Measurements from ENCODE around the gene SELENOP.

DNA sequence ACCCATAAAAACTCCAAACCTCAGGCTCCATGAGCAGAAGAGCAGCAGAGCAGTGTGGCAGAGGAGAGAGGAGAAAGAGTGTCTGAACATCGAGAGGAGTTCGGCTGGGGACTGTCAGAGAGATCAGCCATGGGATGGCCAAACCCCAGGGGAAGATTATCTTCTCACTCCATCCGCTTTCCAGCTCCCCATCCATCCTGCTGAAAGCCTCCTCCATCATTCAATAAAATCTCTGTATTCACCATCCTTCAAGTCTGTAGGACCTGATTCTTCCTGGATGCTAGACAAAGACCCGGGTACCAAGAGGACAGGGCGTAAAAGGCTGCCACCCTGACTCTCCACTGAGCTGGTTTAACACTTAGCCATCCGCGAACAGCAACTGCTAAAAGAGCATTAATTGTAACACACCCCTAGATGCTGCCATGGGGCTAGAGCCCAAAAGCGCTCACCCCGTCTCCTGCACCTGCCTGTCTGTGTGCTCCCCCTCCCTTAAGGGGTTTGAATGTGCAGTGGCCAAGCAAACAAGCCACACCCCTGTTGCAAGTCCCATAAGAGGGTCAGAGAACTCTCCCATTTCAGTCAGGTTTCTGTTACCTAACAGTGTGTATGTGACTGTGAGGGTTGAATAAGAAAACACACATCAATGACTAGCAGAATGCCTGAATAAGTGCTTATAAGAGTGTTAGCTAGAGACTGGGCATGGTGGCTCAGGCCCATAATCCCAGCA, 13.9 kb upstream of the SELENOP start:
- TF ChIP-seq, protein P1, sequence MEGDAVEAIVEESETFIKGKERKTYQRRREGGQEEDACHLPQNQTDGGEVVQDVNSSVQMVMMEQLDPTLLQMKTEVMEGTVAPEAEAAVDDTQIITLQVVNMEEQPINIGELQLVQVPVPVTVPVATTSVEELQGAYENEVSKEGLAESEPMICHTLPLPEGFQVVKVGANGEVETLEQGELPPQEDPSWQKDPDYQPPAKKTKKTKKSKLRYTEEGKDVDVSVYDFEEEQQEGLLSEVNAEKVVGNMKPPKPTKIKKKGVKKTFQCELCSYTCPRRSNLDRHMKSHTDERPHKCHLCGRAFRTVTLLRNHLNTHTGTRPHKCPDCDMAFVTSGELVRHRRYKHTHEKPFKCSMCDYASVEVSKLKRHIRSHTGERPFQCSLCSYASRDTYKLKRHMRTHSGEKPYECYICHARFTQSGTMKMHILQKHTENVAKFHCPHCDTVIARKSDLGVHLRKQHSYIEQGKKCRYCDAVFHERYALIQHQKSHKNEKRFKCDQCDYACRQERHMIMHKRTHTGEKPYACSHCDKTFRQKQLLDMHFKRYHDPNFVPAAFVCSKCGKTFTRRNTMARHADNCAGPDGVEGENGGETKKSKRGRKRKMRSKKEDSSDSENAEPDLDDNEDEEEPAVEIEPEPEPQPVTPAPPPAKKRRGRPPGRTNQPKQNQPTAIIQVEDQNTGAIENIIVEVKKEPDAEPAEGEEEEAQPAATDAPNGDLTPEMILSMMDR (IDR thresholded peaks at IDR 0.05), result no peak
- TF ChIP-seq POLR2A (IDR thresholded peaks at IDR 0.05), result no peak

Measured in tibial nerve (tissue), 3 donors.